Right ventricle myocardium superior (tissue), 1 donor: ENCODE results near the gene SMPD3. TPM values are rescaled to one million over a fixed set of nuclear protein-coding genes. Genes with fewer than 3 reads are reported as not detected.

Source experiments
- ATAC-seq: fragments of 200-7000 bp; cut with Tn5 transposase; one replicate; pipeline ENCODE4 v1.9.1; 2020; ENCODE audit warnings: mild to moderate bottlenecking; ENCODE audit not compliant: poor library complexity
- DNase-seq: peaks from one replicate; pipeline ENCODE4 v3.0.0-alpha.2; 2020
- intact Hi-C: fragments of 100-400 bp; cut with DNase I; formaldehyde crosslinking; loops from one replicate; pipeline ENCODE4 v1.11.2; 2022
- total RNA-seq: library from RNA; stranded (reverse); fragmentation: NEBNext Ultra II Directional; extraction: Animal tissue kit (Norgen Biotek cat#: 25700); gene quantifications from one replicate; pipeline ENCODE4 v1.2.1, GENCODE V29; 2021
- donor health status: DM: no; HTN: yes; CAD: no; lungs with severe emphysema.

SMPD3 gene
- total RNA-seq, 1 donor from 2014 or later, result 0.13 TPM

- no peak for ATAC-seq
- intact Hi-C loops, result no loop called here
Measured at GRCh38 chr16:68331879-68332410, 116.4 kb downstream of the SMPD3 start.

GRCh38 chr16:68328860-68329390 lies 119.4 kb downstream of the SMPD3 start:
- DNase-seq (no peak), ATAC-seq (no peak)
- intact Hi-C loops, result loop anchor here (2.0 kb wide), 2 partner anchors 66 to 90 kb away; no protein-coding TSS in a partner anchor

More at GRCh38 chr16:68331879-68332410, 116.4 kb downstream of the SMPD3 start:
- no peak for DNase-seq

GRCh38 chr16:68328151-68328859 lies 120.0 kb downstream of the SMPD3 start:
- DNase-seq, result peak; percentile 82
- intact Hi-C loops, result loop anchor here (2.0 kb wide), 2 partner anchors 66 to 90 kb away; no protein-coding TSS in a partner anchor
- peak; percentile 94 for ATAC-seq

DNA sequence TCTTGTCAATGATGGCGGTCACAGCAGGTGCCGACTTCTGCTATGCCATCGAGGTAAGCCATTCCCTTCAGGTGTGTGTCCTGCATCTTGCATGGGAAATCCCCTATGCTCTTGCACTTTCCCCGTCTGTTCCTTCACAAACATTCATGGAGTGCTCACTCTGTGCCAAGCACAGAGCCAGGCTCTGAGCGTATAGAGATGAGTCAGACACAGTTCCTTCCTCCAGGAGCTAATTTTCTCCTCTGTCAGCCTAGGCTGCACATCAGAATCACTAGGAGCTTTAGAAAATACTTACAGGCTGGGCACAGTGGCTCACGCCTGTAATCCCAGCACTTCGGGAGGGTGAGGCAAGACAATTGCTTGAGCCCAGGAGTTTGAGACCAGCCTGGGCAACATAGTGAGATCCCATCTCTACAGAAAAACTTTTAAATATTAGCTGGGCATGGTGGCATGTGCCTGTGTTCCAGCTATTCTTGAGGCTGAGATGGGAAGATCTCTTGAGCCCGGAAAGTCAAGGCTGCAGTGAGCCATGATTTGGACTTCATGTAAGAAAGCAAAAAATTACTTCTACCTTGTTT lies 123.4 kb downstream of the SMPD3 start:
- ATAC-seq (no peak), DNase-seq (no peak)
- intact Hi-C loops, result no loop called here

- no peak for DNase-seq
- ATAC-seq, result no peak
- intact Hi-C loops, result no loop called here
Measured at GRCh38 chr16:68324336-68324735, 124.0 kb downstream of the SMPD3 start.

DNA sequence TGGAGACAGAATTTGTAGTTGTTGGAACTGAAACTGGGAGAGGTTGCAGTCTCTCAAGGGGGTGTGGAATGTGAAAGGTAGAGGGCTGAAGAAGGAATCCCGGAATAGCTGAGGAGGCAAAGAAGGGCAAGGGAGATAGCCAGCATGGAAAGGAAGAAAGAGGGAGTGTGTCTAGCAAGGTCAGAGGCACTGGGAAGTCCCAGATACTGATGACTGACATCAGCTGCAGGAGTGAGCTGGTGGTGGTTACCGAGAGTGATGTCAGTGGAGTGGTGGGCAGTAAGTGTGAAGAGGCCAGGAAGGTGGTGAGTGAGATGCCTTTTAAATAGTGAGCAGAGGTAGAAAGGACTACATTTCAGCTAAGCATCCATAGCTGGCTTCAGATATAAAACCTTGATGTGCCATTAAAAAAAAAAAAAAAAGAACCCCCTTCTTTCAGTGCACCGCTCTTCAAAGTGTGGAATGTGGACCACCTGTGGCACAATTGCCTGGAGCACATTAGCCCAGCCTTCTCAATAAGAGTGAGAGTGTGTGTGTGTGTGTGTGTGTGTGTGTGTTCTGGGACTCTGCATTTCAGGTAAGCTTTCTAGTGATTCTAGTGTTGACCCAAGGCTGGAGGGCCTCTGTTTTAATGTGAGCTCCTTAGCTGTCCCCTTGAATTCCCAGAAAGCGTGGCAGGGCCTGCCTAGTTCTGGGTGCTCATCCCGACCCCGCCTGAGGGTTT lies 129.0 kb downstream of the SMPD3 start:
- no peak for DNase-seq
- no peak for ATAC-seq
- intact Hi-C loops, result no loop called here

DNA sequence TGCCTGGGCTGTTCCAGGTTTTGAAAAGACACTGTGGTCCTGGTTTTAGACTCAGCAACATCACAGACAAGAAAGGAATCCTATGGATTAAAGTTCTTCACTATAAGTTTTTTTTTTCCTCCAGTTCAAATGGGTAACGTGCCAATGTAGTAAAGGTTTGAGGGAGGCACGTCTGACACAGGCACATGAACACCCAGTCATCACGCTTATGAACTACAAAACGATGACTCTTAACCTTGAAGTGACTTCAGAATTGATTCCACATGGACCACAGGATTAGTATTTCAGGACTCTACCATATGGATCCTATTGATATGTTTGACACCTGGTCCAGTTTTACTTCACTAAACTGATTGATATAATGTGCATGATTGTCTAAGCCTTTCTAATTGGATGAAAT lies 135.2 kb downstream of the SMPD3 start:
- ATAC-seq (no peak), DNase-seq (no peak)
- intact Hi-C loops, result loop anchor here (5.0 kb wide), 1 partner anchor 51 kb away; the partner anchor contains the start of gene SLC7A6

GRCh38 chr16:68310774-68311511 lies 137.4 kb downstream of the SMPD3 start, which contains the start of the genes PRMT7 and SLC7A6OS:
PRMT7 (plus strand) TSS chr16:68311019; CDS start chr16:68315980, 4,961 bp downstream.
SLC7A6OS (minus strand) TSS chr16:68310946; CDS start chr16:68310926, 20 bp downstream.
- peak; percentile 100 for ATAC-seq
- peak; percentile 95 for DNase-seq
- intact Hi-C loops, result loop anchor here (5.0 kb wide), 1 partner anchor 49 kb away; the partner anchor contains the start of gene SLC7A6

- DNase-seq, result no peak
- peak; percentile 48 for ATAC-seq
- intact Hi-C loops, result loop anchor here (5.0 kb wide), 1 partner anchor 48 kb away; the partner anchor contains the start of gene SLC7A6
Measured at GRCh38 chr16:68310437-68310773, 137.9 kb downstream of the SMPD3 start.

- intact Hi-C loops, result loop anchor here (5.0 kb wide), 1 partner anchor 47 kb away; the partner anchor contains the start of gene SLC7A6
Measured at GRCh38 chr16:68309799-68310198, 138.5 kb downstream of the SMPD3 start.

More at GRCh38 chr16:68309799-68310198, 138.5 kb downstream of the SMPD3 start:
- ATAC-seq (no peak), DNase-seq (no peak)

Other genes with a start within 250 kb of the SMPD3 start
- gene ESRP2, start 212.4 kb downstream of the SMPD3 start, total RNA-seq, result 0.73 TPM
- 38.1 TPM for gene PLA2G15, start 203.1 kb downstream of the SMPD3 start, total RNA-seq
- 38.7 TPM for gene SLC7A6, start 184.0 kb downstream of the SMPD3 start, total RNA-seq
- gene SLC7A6OS, start 137.6 kb downstream of the SMPD3 start, total RNA-seq, result 11.2 TPM
- 28.1 TPM for gene PRMT7, start 137.5 kb downstream of the SMPD3 start, total RNA-seq
- 10.3 TPM for gene ZFP90, start 90.8 kb upstream of the SMPD3 start, total RNA-seq
- not detected for gene CDH3, start 196.8 kb upstream of the SMPD3 start, total RNA-seq